ENCODE measurements around the gene XKR7. TPM values are rescaled to one million over a fixed set of nuclear protein-coding genes. Genes with fewer than 3 reads are reported as not detected.

The XKR7 gene
- total and polyA plus RNA-seq, 2 donors (not counting 3 experiments of a cell fraction or from before 2014, with no cell fraction given): 0.04 TPM; not detected in 1

GRCh38 chr20:31936420-31936819 is 31.5 kb upstream of the XKR7 start:
- dilution Hi-C loops (cut with MboI; ENCODE audit: extremely low pct_ligation_motif_present, low sequenced_read_pairs) (no loop called here), intact Hi-C loops (cut with micrococcal nuclease) (no loop called here)
- Histone ChIP-seq H3K27me3 (ENCODE audit: control insufficient read depth in 2 of 2, insufficient read depth in 2 of 2, low read length in 2 of 2) (no peaks in the 10 kb centered on the region), H3K4me1 (ENCODE audit: control insufficient read depth, extremely low read depth, insufficient read depth, low read length) (no peaks in the 10 kb centered on the region), H3K9ac (replicated peaks; ENCODE audit: extremely low read depth, insufficient read depth, low read length) (no peak overlapping the region), H3K4me2 (ENCODE audit: insufficient read depth, low read length) (no peak overlapping the region), H3K36me3 (ENCODE audit: control insufficient read depth in 2 of 2, extremely low read depth in 1 of 2, insufficient read depth in 2 of 2, low read length in 2 of 2) (no peaks in the 10 kb centered on the region), H3K79me2 (ENCODE audit: control insufficient read depth, insufficient read depth, low read length) (no peaks in the 10 kb centered on the region), H4K20me1 (replicated peaks; ENCODE audit: control insufficient read depth, extremely low read depth, insufficient read depth, low read length) (no peaks in the 10 kb centered on the region), H3K9me1 (replicated peaks; ENCODE audit: control insufficient read depth, extremely low read depth, insufficient read depth, low read length) (no peaks in the 10 kb centered on the region), H3K27ac (ENCODE audit: insufficient read depth, low read depth, low read length) (no peak overlapping the region), H2AFZ (ENCODE audit: low read depth, low read length) (no peak overlapping the region), H3K9me3 (replicated peaks; ENCODE audit: control insufficient read depth, insufficient read depth, low read length) (no peaks in the 10 kb centered on the region), H3K4me3 (replicated peaks in 1 of 3; ENCODE audit: insufficient read depth in 1 of 3, low read depth in 1 of 3, low read length in 3 of 3) (no peak overlapping the region)
- TF ChIP-seq MYC (IDR thresholded peaks at IDR 0.05; ENCODE audit: low read depth, low read length) (no peak), MAX (IDR thresholded peaks at IDR 0.05; ENCODE audit: insufficient read depth, insufficient read length) (no peak), FOS (IDR thresholded peaks at IDR 0.05; ENCODE audit: borderline replicate concordance, insufficient read depth, low read length) (no peak), GATA2 (IDR thresholded peaks at IDR 0.05; ENCODE audit: insufficient read depth, insufficient read length, low read depth, low read length) (no peak), POLR2AphosphoS5 (IDR thresholded peaks at IDR 0.05; ENCODE audit: insufficient read depth, low read depth, low read length) (no peak), EZH2 (IDR thresholded peaks at IDR 0.05; ENCODE audit: borderline replicate concordance, low read depth, low read length, severe bottlenecking) (no peak), JUN (IDR thresholded peaks at IDR 0.05; ENCODE audit: borderline replicate concordance, insufficient read depth, insufficient read length, low read depth) (no peak)
- BruUV-seq (replicated peaks): no TSS peak
- DNase-seq (ENCODE audit: low read depth, low spot score) (no peak), FAIRE-seq (no peak)
- ChIA-PET CTCF (no interaction called here), POLR2A (no interaction called here)

GRCh38 chr20:31937820-31938219 is 30.1 kb upstream of the XKR7 start:
- FAIRE-seq: no peak
- no peak for DNase-seq (ENCODE audit: low read depth, low spot score)
- Histone ChIP-seq H3K27ac (ENCODE audit: insufficient read depth, low read depth, low read length) (no peak overlapping the region), H3K9ac (replicated peaks; ENCODE audit: extremely low read depth, insufficient read depth, low read length) (no peak overlapping the region), H3K9me3 (replicated peaks; ENCODE audit: control insufficient read depth, insufficient read depth, low read length) (no peaks in the 10 kb centered on the region), H2AFZ (ENCODE audit: low read depth, low read length) (no peak overlapping the region), H4K20me1 (replicated peaks; ENCODE audit: control insufficient read depth, extremely low read depth, insufficient read depth, low read length) (no peaks in the 10 kb centered on the region), H3K4me1 (ENCODE audit: control insufficient read depth, extremely low read depth, insufficient read depth, low read length) (no peaks in the 10 kb centered on the region), H3K36me3 (ENCODE audit: control insufficient read depth in 2 of 2, extremely low read depth in 1 of 2, insufficient read depth in 2 of 2, low read length in 2 of 2) (no peaks in the 10 kb centered on the region), H3K4me3 (replicated peaks in 1 of 3; ENCODE audit: insufficient read depth in 1 of 3, low read depth in 1 of 3, low read length in 3 of 3) (no peak overlapping the region), H3K27me3 (ENCODE audit: control insufficient read depth in 2 of 2, insufficient read depth in 2 of 2, low read length in 2 of 2) (no peaks in the 10 kb centered on the region), H3K79me2 (ENCODE audit: control insufficient read depth, insufficient read depth, low read length) (no peaks in the 10 kb centered on the region), H3K9me1 (replicated peaks; ENCODE audit: control insufficient read depth, extremely low read depth, insufficient read depth, low read length) (no peaks in the 10 kb centered on the region), H3K4me2 (ENCODE audit: insufficient read depth, low read length) (no peak overlapping the region)
- TF ChIP-seq GATA2 (IDR thresholded peaks at IDR 0.05; ENCODE audit: insufficient read depth, insufficient read length, low read depth, low read length) (no peak), POLR2AphosphoS5 (IDR thresholded peaks at IDR 0.05; ENCODE audit: insufficient read depth, low read depth, low read length) (no peak), POLR2A (IDR thresholded peaks at IDR 0.05; ENCODE audit: low read depth, low read length) (no peak), JUN (IDR thresholded peaks at IDR 0.05; ENCODE audit: borderline replicate concordance, insufficient read depth, insufficient read length, low read depth) (no peak), MAX (IDR thresholded peaks at IDR 0.05; ENCODE audit: insufficient read depth, insufficient read length) (no peak), MYC (IDR thresholded peaks at IDR 0.05; ENCODE audit: low read depth, low read length) (no peak), CTCF (IDR thresholded peaks at IDR 0.05; ENCODE audit: extremely low read depth in 1 of 2, insufficient read depth in 1 of 2, low read depth in 1 of 2, low read length in 2 of 2) (no peak), FOS (IDR thresholded peaks at IDR 0.05; ENCODE audit: borderline replicate concordance, insufficient read depth, low read length) (no peak)
- CTCF ChIA-PET: interaction anchor here (0.7 to 1.4 kb wide), 6 partner anchors 9 to 115 kb away, joined by 3 to 8 read pairs (median 4); partner anchors contain the start of gene PDRG1
- dilution Hi-C loops (cut with MboI; ENCODE audit: extremely low pct_ligation_motif_present, low sequenced_read_pairs) (no loop called here), intact Hi-C loops (cut with micrococcal nuclease) (no loop called here)
- BruUV-seq (replicated peaks): no TSS peak
- POLR2A ChIA-PET: no interaction called here
